Keratinocyte (primary cell): ENCODE measurements around the gene LAMA1. TPM values are rescaled to one million over a fixed set of nuclear protein-coding genes. Genes with fewer than 3 reads are reported as not detected.
A peak's percentile ranks its signal among the peaks of the same experiment; 100 is the strongest.

Experiments used
- DNase-seq: peaks from one replicate; pipeline ENCODE4 v3.0.0-alpha.2; 2011; ENCODE audit warnings: low read depth, missing footprints, low spot score
- FAIRE-seq: peaks from 2 replicates; lab custom pipeline; 2011; peaks lifted over from hg19 to GRCh38; lab: Jason Lieb, UNC
- H2AFZ ChIP-seq: 2 replicates; pipeline ENCODE4 v1.6.0; 2012; ENCODE audit warnings: low read length, control low read depth, inconsistent platforms; ENCODE audit not compliant: control insufficient read depth
- H3K27ac ChIP-seq: 2 replicates; pipeline ENCODE4 v1.5.1; 2011; ENCODE audit warnings: low read length; ENCODE audit not compliant: control insufficient read depth, insufficient read depth
- H3K27me3 ChIP-seq: 3 replicates; pipeline ENCODE4 v1.6.0; 2011; ENCODE audit warnings: low read length; ENCODE audit not compliant: control insufficient read depth, insufficient read depth; ENCODE audit errors: extremely low read depth
- H3K36me3 ChIP-seq, 2 experiments: 2 replicates in 1 of 2; 3 replicates in 1 of 2; pipeline ENCODE4 v1.5.1; 2011; ENCODE audit warnings: low read length in 2 of 2, mild to moderate bottlenecking in 1 of 2; ENCODE audit not compliant: control insufficient read depth in 2 of 2, insufficient read depth in 2 of 2; ENCODE audit errors: extremely low read depth in 1 of 2
- H3K4me1 ChIP-seq: 3 replicates; pipeline ENCODE4 v1.5.1; 2011; ENCODE audit warnings: low read length; ENCODE audit not compliant: control insufficient read depth, insufficient read depth; ENCODE audit errors: extremely low read depth
- H3K4me2 ChIP-seq: 3 replicates; pipeline ENCODE4 v1.6.0; 2011; ENCODE audit warnings: low read depth, low read length; ENCODE audit not compliant: control insufficient read depth, insufficient read depth; ENCODE audit errors: extremely low read depth
- H3K4me3 ChIP-seq, 3 experiments: fragments of 200-600 bp in 1 of 3; sonication (generic) in 1 of 3; 2 replicates in 2 of 3; 3 replicates in 1 of 3; pipeline ENCODE4 v1.5.1; 2011 to 2016; ENCODE audit warnings: low read length in 3 of 3, mild to moderate bottlenecking in 3 of 3, control low read depth in 2 of 3, inconsistent platforms in 1 of 3, low read depth in 1 of 3, mixed read lengths in 1 of 3, mixed run types in 1 of 3, moderate library complexity in 1 of 3; ENCODE audit not compliant: control insufficient read depth in 2 of 3, insufficient read depth in 2 of 3; ENCODE audit errors: extremely low read depth in 1 of 3
- H3K79me2 ChIP-seq: 2 replicates; pipeline ENCODE4 v1.6.0; 2012; ENCODE audit warnings: low read length; ENCODE audit not compliant: control insufficient read depth, insufficient read depth
- H3K9ac ChIP-seq: 3 replicates; pipeline ENCODE4 v1.6.0; 2011; ENCODE audit warnings: low read length; ENCODE audit not compliant: control insufficient read depth, insufficient read depth; ENCODE audit errors: extremely low read depth
- H3K9me1 ChIP-seq: 3 replicates; pipeline ENCODE4 v1.6.0; 2011; ENCODE audit warnings: low read length; ENCODE audit not compliant: control insufficient read depth, insufficient read depth; ENCODE audit errors: extremely low read depth
- H3K9me3 ChIP-seq: 2 replicates; pipeline ENCODE4 v1.5.1; 2012; ENCODE audit warnings: low read depth, low read length; ENCODE audit not compliant: control insufficient read depth
- H4K20me1 ChIP-seq: 3 replicates; pipeline ENCODE4 v1.6.0; 2011; ENCODE audit warnings: low read length; ENCODE audit not compliant: control insufficient read depth, insufficient read depth; ENCODE audit errors: extremely low read depth
- EZH2 ChIP-seq: IDR thresholded peaks from one replicate; pipeline ENCODE4 v1.6.1; 2012; ENCODE audit warnings: inconsistent platforms, mild to moderate bottlenecking, low read length, moderate library complexity
- dilution Hi-C: fragments of 300-500 bp; cut with MboI; formaldehyde crosslinking; loops from one replicate; pipeline ENCODE4 v1.7.0; 2020; ENCODE audit warnings: low sequenced_read_pairs; ENCODE audit not compliant: extremely low pct_ligation_motif_present
- polyA plus RNA-seq, 5 experiments: library from polyadenylated mRNA; depleted of rRNA in 3 of 5; stranded (reverse) in 3 of 5; stranded (forward) in 1 of 5; unstranded in 1 of 5; fragments of >200 nt; gene quantifications; 1 replicate in 1 of 5; 2 replicates in 3 of 5; 3 replicates in 1 of 5; pipeline versions ENCODE4 v1.2.1 to v1.2.3, GENCODE V29; 2011 to 2012; ENCODE audit warnings: missing spikeins in 2 of 5, low read depth in 1 of 5, low replicate concordance in 1 of 5
- TF ChIP-seq, protein P1 (sequence below), 3 experiments: IDR thresholded peaks in 1 of 3; conservative IDR thresholded peaks in 1 of 3; optimal IDR thresholded peaks in 1 of 3; 2 replicates in 2 of 3; 3 replicates in 1 of 3; pipeline versions ENCODE3 to v1.5.1; 2011; ENCODE audit warnings: low read length in 3 of 3, mild to moderate bottlenecking in 3 of 3, moderate library complexity in 2 of 3, control low read depth in 1 of 3, inconsistent platforms in 1 of 3; ENCODE audit not compliant: insufficient read depth in 2 of 3; ENCODE audit errors: extremely low read depth in 1 of 3

Gene LAMA1
- polyA plus RNA-seq, 1 donor (not counting 4 experiments of a cell fraction or from before 2014, with no cell fraction given), result 2.1 TPM

DNA sequence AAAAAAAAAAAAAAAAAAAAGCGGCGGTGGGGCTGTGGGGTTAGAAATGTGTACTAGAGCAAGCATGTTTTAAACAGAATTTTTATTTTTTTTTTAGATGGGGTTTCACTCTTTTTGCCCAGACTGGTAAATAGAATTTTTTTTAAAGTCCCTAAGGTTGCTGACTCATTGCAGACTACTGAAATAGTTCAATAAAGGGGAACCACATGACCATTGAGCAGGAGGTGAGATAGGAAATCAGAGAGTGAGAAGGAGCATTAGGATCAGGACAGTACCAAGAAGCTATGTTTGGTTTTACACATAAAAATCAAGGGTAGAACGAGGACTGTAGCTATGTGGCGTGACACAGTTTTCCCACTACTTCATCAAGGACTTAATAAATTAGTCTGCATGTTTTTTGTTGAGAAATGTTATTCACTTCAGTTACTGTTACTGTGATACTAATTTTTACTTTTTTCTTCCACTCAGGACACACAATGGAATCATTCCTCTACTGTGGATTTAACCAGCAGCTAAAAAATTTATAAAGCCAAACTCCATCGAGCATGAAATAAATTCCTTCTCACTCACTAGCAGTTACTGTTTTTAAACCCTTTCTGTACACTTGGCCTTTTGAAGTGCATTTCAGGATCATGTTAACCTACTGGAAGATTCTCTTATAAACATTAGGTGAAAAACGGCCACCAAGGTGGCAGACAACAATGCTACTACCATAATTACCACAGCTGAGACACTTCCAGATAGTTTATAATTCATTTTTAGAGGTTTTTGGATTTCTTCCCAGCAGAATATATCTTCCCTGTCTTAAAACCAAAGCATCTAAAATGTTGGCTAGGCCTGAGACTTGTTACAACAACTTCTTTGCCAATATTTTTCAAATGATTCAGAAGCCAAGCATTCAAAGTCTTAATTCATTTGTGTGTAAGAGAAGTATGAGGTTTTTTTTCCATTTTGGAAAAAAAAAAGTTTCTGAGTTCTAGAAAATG, 33.2 kb downstream of the LAMA1 start:
- no peaks in the 10 kb centered on the region for H3K9me1 ChIP-seq
- H3K4me2 ChIP-seq, result peak overlapping the region; percentile 78
- peaks cover 13% of the 10 kb centered on the region for H3K4me1 ChIP-seq
- no peaks in the 10 kb centered on the region for H3K79me2 ChIP-seq
- no peaks in the 10 kb centered on the region for H3K36me3 ChIP-seq
- no peaks in the 10 kb centered on the region for H3K9me3 ChIP-seq
- H3K4me3 ChIP-seq, result peak overlapping the region in 2 of 3 experiments; percentile 13 to 51
- H4K20me1 ChIP-seq, result no peaks in the 10 kb centered on the region
- TF ChIP-seq, protein P1, sequence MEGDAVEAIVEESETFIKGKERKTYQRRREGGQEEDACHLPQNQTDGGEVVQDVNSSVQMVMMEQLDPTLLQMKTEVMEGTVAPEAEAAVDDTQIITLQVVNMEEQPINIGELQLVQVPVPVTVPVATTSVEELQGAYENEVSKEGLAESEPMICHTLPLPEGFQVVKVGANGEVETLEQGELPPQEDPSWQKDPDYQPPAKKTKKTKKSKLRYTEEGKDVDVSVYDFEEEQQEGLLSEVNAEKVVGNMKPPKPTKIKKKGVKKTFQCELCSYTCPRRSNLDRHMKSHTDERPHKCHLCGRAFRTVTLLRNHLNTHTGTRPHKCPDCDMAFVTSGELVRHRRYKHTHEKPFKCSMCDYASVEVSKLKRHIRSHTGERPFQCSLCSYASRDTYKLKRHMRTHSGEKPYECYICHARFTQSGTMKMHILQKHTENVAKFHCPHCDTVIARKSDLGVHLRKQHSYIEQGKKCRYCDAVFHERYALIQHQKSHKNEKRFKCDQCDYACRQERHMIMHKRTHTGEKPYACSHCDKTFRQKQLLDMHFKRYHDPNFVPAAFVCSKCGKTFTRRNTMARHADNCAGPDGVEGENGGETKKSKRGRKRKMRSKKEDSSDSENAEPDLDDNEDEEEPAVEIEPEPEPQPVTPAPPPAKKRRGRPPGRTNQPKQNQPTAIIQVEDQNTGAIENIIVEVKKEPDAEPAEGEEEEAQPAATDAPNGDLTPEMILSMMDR (optimal IDR thresholded peaks at IDR 0.05 in 1 of 3, IDR thresholded peaks at IDR 0.05 in 1 of 3, conservative IDR thresholded peaks at IDR 0.05 in 1 of 3; ENCODE audit: extremely low read depth in 1 of 3, insufficient read depth in 2 of 3, low read length in 3 of 3), result no peak
- peak; percentile 88 for FAIRE-seq
- dilution Hi-C loops, result no loop called here
- H2AFZ ChIP-seq, result peak overlapping the region; percentile 50
- peak overlapping the region; percentile 82 for H3K27ac ChIP-seq
- peak; percentile 19 for DNase-seq
- no peaks in the 10 kb centered on the region for H3K27me3 ChIP-seq
- H3K9ac ChIP-seq, result peak overlapping the region; percentile 36

DNA sequence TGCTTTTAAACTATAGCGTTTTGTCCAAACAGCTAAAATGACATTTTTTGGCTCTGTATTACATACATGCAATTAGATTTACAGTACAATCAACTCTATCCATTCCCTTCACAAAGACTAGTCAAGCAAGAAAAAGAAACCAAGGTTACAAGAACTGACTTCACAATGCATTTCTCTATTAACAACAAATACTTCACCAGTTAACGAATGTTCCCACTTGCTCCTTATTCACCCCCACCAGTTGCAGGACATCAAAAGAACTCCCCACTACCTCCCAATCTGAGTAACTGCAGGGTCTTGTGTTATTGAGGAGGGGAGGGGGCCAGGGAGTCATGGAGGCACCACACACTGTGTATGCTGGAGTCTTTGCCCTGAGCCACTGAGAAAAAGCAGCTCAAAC, 34.9 kb downstream of the LAMA1 start:
- Histone ChIP-seq H3K27ac (no peak overlapping the region), H3K9ac (no peak overlapping the region), H3K4me2 (no peak overlapping the region), H3K4me1 (peaks cover 13% of the 10 kb centered on the region), H2AFZ (no peak overlapping the region), H3K9me1 (no peaks in the 10 kb centered on the region), H3K4me3 (no peak overlapping the region), H3K27me3 (no peaks in the 10 kb centered on the region), H4K20me1 (no peaks in the 10 kb centered on the region), H3K36me3 (no peaks in the 10 kb centered on the region), H3K79me2 (no peaks in the 10 kb centered on the region), H3K9me3 (no peaks in the 10 kb centered on the region)
- TF ChIP-seq, protein P1 (optimal IDR thresholded peaks at IDR 0.05 in 1 of 3, IDR thresholded peaks at IDR 0.05 in 1 of 3, conservative IDR thresholded peaks at IDR 0.05 in 1 of 3; ENCODE audit: extremely low read depth in 1 of 3, insufficient read depth in 2 of 3, low read length in 3 of 3), result no peak
- no peak for TF ChIP-seq EZH2
- dilution Hi-C loops, result no loop called here
- FAIRE-seq (no peak), DNase-seq (no peak)
